ENCODE measurements around the gene NBR1. TPM values are rescaled to one million over a fixed set of nuclear protein-coding genes. Genes with fewer than 3 reads are reported as not detected.
"Not testable (repeated sequence)": the region's sequence is repeated elsewhere in the genome, so short reads cannot be mapped to it uniquely, and the experiment has no call there.

NBR1 gene
- total RNA-seq, 1 experiment from 2014 or later = 42.8 TPM

DNA sequence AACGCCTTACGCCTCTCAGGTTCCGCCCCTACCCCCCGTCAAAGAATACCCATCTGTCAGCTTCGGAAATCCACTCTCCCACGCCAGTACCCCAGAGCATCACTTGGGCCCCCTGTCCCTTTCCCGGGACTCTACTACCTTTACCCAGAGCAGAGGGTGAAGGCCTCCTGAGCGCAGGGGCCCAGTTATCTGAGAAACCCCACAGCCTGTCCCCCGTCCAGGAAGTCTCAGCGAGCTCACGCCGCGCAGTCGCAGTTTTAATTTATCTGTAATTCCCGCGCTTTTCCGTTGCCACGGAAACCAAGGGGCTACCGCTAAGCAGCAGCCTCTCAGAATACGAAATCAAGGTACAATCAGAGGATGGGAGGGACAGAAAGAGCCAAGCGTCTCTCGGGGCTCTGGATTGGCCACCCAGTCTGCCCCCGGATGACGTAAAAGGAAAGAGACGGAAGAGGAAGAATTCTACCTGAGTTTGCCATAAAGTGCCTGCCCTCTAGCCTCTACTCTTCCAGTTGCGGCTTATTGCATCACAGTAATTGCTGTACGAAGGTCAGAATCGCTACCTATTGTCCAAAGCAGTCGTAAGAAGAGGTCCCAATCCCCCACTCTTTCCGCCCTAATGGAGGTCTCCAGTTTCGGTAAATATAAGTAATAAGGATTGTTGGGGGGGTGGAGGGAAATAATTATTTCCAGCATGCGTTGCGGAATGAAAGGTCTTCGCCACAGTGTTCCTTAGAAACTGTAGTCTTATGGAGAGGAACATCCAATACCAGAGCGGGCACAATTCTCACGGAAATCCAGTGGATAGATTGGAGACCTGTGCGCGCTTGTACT lies 45.7 kb upstream of the NBR1 start, which contains the start of gene BRCA1 (continued):
- TF ChIP-seq ZNF532 (CRISPR knock-in tag; IDR thresholded peaks at IDR 0.05; ENCODE audit: borderline replicate concordance) (no peak), FOXP4 (CRISPR knock-in tag; IDR thresholded peaks at IDR 0.05) (peak; percentile 63; the same call in 1 of the 2 replicates)
- TF ChIP-seq, protein P1, sequence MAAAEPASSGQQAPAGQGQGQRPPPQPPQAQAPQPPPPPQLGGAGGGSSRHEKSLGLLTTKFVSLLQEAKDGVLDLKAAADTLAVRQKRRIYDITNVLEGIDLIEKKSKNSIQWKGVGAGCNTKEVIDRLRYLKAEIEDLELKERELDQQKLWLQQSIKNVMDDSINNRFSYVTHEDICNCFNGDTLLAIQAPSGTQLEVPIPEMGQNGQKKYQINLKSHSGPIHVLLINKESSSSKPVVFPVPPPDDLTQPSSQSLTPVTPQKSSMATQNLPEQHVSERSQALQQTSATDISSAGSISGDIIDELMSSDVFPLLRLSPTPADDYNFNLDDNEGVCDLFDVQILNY (CRISPR knock-in tag; IDR thresholded peaks at IDR 0.05) = peak; percentile 93; the same call in 1 of the 2 replicates

- no peak for TF ChIP-seq ZNF396 (CRISPR knock-in tag; IDR thresholded peaks at IDR 0.05; ENCODE audit: borderline replicate concordance)
- peak; percentile 30; the same call in 1 of the 2 replicates for TF ChIP-seq FOXP1 (CRISPR knock-in tag; IDR thresholded peaks at IDR 0.05; ENCODE audit: borderline replicate concordance)
- Mint-ChIP-seq H3K4me3 (peak overlapping the region; percentile 98), H3K4me1 (peaks cover 9% of the 10 kb centered on the region), H3K9me3 (peaks cover 9% of the 10 kb centered on the region), H3K36me3 (peaks cover 33% of the 10 kb centered on the region), H3K27ac (peak overlapping the region; percentile 99), H3K27me3 (ENCODE audit: low read depth) (no peaks in the 10 kb centered on the region)
- ATAC-seq (no peak), DNase-seq (ENCODE audit: low spot score) (peak; percentile 21)
- ChIA-PET CTCF (no interaction called here), POLR2A (interaction anchor here (1.0 to 2.2 kb wide), 3 partner anchors 9 to 43 kb away, joined by 3 to 10 read pairs (median 3); no protein-coding TSS in a partner anchor)
Observed at GRCh38 chr17:43125967-43126910, 44.8 kb upstream of the NBR1 start.

DNA sequence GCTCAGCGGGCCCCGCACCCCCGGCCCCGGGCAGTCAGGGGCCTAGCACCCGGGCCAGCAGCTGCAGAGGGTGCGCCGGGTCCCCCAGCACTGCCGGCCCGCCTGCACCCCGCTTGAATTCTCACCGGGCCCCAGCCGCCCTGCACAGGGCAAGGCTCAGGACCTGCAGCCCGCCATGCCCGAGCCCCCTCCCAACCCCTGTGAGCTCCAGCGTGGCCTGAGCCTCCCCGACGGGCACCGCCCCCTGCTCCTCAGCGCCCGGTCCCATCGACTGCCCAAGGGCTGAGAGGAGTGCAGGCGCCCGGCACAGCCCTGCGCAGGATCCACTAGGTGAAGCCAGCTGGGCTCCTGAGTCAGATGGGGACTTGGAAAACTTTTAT lies 44.1 kb upstream of the NBR1 start:
- TF ChIP-seq EMX1 (CRISPR knock-in tag; IDR thresholded peaks at IDR 0.05) (no peak), PRRX2 (CRISPR knock-in tag; IDR thresholded peaks at IDR 0.05) (no peak), ZNF138 (CRISPR knock-in tag; conservative IDR thresholded peaks at IDR 0.05) (no peak), ETV6 (CRISPR knock-in tag; IDR thresholded peaks at IDR 0.05) (no peak), NR1H2 (CRISPR knock-in tag; IDR thresholded peaks at IDR 0.05) (no peak), NR3C1 (CRISPR knock-in tag; conservative IDR thresholded peaks at IDR 0.05; ENCODE audit: low read depth) (no peak), NR2C2 (CRISPR knock-in tag; IDR thresholded peaks at IDR 0.05) (no peak), ZNF263 (CRISPR knock-in tag; IDR thresholded peaks at IDR 0.05; ENCODE audit: low read depth) (no peak), NFATC4 (CRISPR knock-in tag; IDR thresholded peaks at IDR 0.05) (no peak), TCF7 (CRISPR knock-in tag; IDR thresholded peaks at IDR 0.05; ENCODE audit: low read depth) (no peak)
- TF ChIP-seq, protein P2, sequence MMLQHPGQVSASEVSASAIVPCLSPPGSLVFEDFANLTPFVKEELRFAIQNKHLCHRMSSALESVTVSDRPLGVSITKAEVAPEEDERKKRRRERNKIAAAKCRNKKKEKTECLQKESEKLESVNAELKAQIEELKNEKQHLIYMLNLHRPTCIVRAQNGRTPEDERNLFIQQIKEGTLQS (CRISPR knock-in tag; conservative IDR thresholded peaks at IDR 0.05) = no peak
- TF ChIP-seq, protein P3, sequence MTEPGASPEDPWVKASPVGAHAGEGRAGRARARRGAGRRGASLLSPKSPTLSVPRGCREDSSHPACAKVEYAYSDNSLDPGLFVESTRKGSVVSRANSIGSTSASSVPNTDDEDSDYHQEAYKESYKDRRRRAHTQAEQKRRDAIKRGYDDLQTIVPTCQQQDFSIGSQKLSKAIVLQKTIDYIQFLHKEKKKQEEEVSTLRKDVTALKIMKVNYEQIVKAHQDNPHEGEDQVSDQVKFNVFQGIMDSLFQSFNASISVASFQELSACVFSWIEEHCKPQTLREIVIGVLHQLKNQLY (CRISPR knock-in tag; IDR thresholded peaks at IDR 0.05) = no peak
- ATAC-seq = no peak
- Mint-ChIP-seq H3K4me3 (peak overlapping the region; percentile 53; the same call in 1 of the 2 replicates), H3K9me3 (peaks cover 9% of the 10 kb centered on the region), H3K4me1 (peaks cover 9% of the 10 kb centered on the region), H3K27ac (no peak overlapping the region), H3K36me3 (peaks cover 31% of the 10 kb centered on the region), H3K27me3 (ENCODE audit: low read depth) (no peaks in the 10 kb centered on the region)
- DNase-seq (ENCODE audit: low spot score) = no peak
- ChIA-PET POLR2A (interaction anchor here (0.5 to 1.0 kb wide), 2 partner anchors 9 to 72 kb away, joined by 3 read pairs; no protein-coding TSS in a partner anchor), CTCF (interaction anchor here (0.9 kb wide), 1 partner anchor 87 kb away, joined by 3 read pairs; no protein-coding TSS in a partner anchor)

- not testable (repeated sequence) for ATAC-seq
- peak overlapping the region; percentile 36; the same call in 1 of the 2 replicates for H3K27ac Mint-ChIP-seq
- CTCF ChIA-PET = interaction anchor here (0.9 kb wide), 1 partner anchor 87 kb away, joined by 3 read pairs; no protein-coding TSS in a partner anchor
Observed at GRCh38 chr17:43127333-43127876, 43.6 kb upstream of the NBR1 start.

More at GRCh38 chr17:43127333-43127876, 43.6 kb upstream of the NBR1 start:
- POLR2A ChIA-PET = interaction anchor here (0.5 to 1.0 kb wide), 2 partner anchors 8 to 73 kb away, joined by 3 read pairs; no protein-coding TSS in a partner anchor
- Mint-ChIP-seq H3K36me3 (peaks cover 27% of the 10 kb centered on the region), H3K4me3 (peak overlapping the region; percentile 53)
- not testable (repeated sequence) for H3K4me1 Mint-ChIP-seq; H3K9me3 Mint-ChIP-seq; DNase-seq (ENCODE audit: low spot score); H3K27me3 Mint-ChIP-seq (ENCODE audit: low read depth)
